NCI-H2196 (cell line): ENCODE measurements around the gene CORO2B.

ENCODE experiments used
- DNase-seq: peaks from one replicate; lab custom pipeline; 2025; ENCODE audit not compliant: unreplicated experiment; lab: John Stamatoyannopoulos, UW

The CORO2B gene

GRCh38 chr15:68626283-68626682, 47.5 kb downstream of the CORO2B start:
- DNase-seq, result no peak

GRCh38 chr15:68626739-68627138, 47.9 kb downstream of the CORO2B start:
- DNase-seq, result no peak

- DNase-seq, result no peak
These were observed 48.7 kb downstream of the CORO2B start for GRCh38 chr15:68627476-68627875.

- DNase-seq, result no peak
These were observed 49.2 kb downstream of the CORO2B start for GRCh38 chr15:68627995-68628394.

GRCh38 chr15:68629519-68630210, 50.9 kb downstream of the CORO2B start:
- peak; percentile 8 for DNase-seq

- DNase-seq, result no peak
These were observed 51.4 kb downstream of the CORO2B start for GRCh38 chr15:68630211-68630555.

GRCh38 chr15:68630836-68631235, 52.0 kb downstream of the CORO2B start:
- DNase-seq, result no peak

GRCh38 chr15:68631601-68632051, 52.8 kb downstream of the CORO2B start:
- peak; percentile 58 for DNase-seq

GRCh38 chr15:68632101-68632500, 53.3 kb downstream of the CORO2B start:
- no peak for DNase-seq

GRCh38 chr15:68633231-68634121, 54.7 kb downstream of the CORO2B start:
- no peak for DNase-seq

- no peak for DNase-seq
These were observed 55.3 kb downstream of the CORO2B start for GRCh38 chr15:68634122-68634482.

GRCh38 chr15:68634531-68634930, 55.7 kb downstream of the CORO2B start:
- no peak for DNase-seq

GRCh38 chr15:68635141-68635540, 56.3 kb downstream of the CORO2B start:
- no peak for DNase-seq

- no peak for DNase-seq
These were observed 57.5 kb downstream of the CORO2B start for GRCh38 chr15:68636256-68636655.

- DNase-seq, result no peak
These were observed 59.1 kb downstream of the CORO2B start for GRCh38 chr15:68637767-68638404.

GRCh38 chr15:68638953-68639515, 60.2 kb downstream of the CORO2B start:
- no peak for DNase-seq

- DNase-seq, result no peak
These were observed 61.3 kb downstream of the CORO2B start for GRCh38 chr15:68639926-68640600.

GRCh38 chr15:68640791-68641331, 62.1 kb downstream of the CORO2B start:
- peak; percentile 15 for DNase-seq

GRCh38 chr15:68641376-68641775, 62.6 kb downstream of the CORO2B start:
- no peak for DNase-seq

- DNase-seq, result no peak
These were observed 63.7 kb downstream of the CORO2B start for GRCh38 chr15:68642491-68642845.
